Adrenal gland (tissue), 12 donors: ENCODE data around the gene LBH. TPM values are rescaled to one million over a fixed set of nuclear protein-coding genes. Genes with fewer than 3 reads are reported as not detected.

Source experiments
- DNase-seq, 7 donors: peaks; one replicate each; pipeline ENCODE4 v3.0.0-alpha.2; 2019 to 2020
- H3K27ac ChIP-seq, 5 donors: fragments of 200-600 bp; sonication (generic) in 4 of 5; 1 replicate in 3 of 5; 2 replicates in 2 of 5; pipeline versions ENCODE4 v1.5.1 to v1.8.0; 2016 to 2020; ENCODE audit warnings: mild to moderate bottlenecking in 1 of 5
- H3K27me3 ChIP-seq: fragments of 200-600 bp; 2 replicates; pipeline ENCODE4 v1.8.0; 2021
- H3K36me3 ChIP-seq, 2 donors: fragments of 200-600 bp; replicated peaks in 1 of 2; 1 replicate in 1 of 2; 2 replicates in 1 of 2; pipeline versions ENCODE4 v1.5.1 to v1.8.0; 2018 to 2022
- H3K4me1 ChIP-seq, 2 donors: fragments of 200-600 bp; replicated peaks in 1 of 2; 1 replicate in 1 of 2; 2 replicates in 1 of 2; pipeline versions ENCODE4 v1.5.1 to v1.8.0; 2018 to 2021
- H3K4me3 ChIP-seq, 4 donors: fragments of 200-600 bp; sonication (generic) in 3 of 4; one replicate each; pipeline ENCODE4 v1.5.1; 2016 to 2018
- H3K9me3 ChIP-seq, 3 donors: fragments of 200-600 bp; sonication (generic) in 1 of 3; replicated peaks in 1 of 3; 1 replicate in 2 of 3; 2 replicates in 1 of 3; pipeline versions ENCODE4 v1.5.1 to v1.8.0; 2016 to 2021
- CTCF ChIP-seq, 6 experiments: fragments of 450-650 bp in 4 of 6; fragments of 200-600 bp in 2 of 6; sonication (generic) in 1 of 6; IDR thresholded peaks; 1 replicate in 5 of 6; 2 replicates in 1 of 6; pipeline versions ENCODE4 v1.5.1 to v1.8.0; 2016 to 2021; ENCODE audit warnings: antibody characterized with exemption in 6 of 6, mild to moderate bottlenecking in 2 of 6, moderate library complexity in 1 of 6
- POLR2A ChIP-seq, 2 donors: fragments of 450-650 bp; IDR thresholded peaks; one replicate each; pipeline ENCODE4 v1.6.1; 2017; ENCODE audit warnings: antibody characterized with exemption in 2 of 2, mild to moderate bottlenecking in 2 of 2, moderate library complexity in 1 of 2
- WGBS, 4 donors: extraction: QIAGEN DNeasy Blood & Tissue Kit in 2 of 4; methylation state at CpG; one replicate each; pipeline versions ENCODE4 v1.1.5 to v1.1.7; 2013 to 2017; 5-methylcytosine and 5-hydroxymethylcytosine counted together
- intact Hi-C, 2 donors: fragments of 100-400 bp; cut with DNase I; formaldehyde crosslinking; loops; one replicate each; pipeline versions ENCODE4 v1.14.1 to v1.15.0; 2022 to 2023
- polyA plus RNA-seq, 3 donors: library from polyadenylated mRNA; stranded (reverse); fragments of 200-250 nt in 2 of 3; fragments of 350-450 nt in 1 of 3; fragmentation: Illumina TruSeq in 1 of 3; extraction: RNeasy Lipid Tissue Mini Kit (QIAGEN cat#74804) in 1 of 3; gene quantifications; one replicate each; pipeline ENCODE4 v1.2.3, GENCODE V29; 2013 to 2014
- small RNA-seq, 2 donors: library from RNA; depleted of rRNA; stranded (forward); fragments of <200 nt; gene quantifications; one replicate each; pipeline ENCODE3, GENCODE V24; 2016
- total RNA-seq, 9 donors: library from RNA; depleted of rRNA in 4 of 9; stranded (reverse); fragments of >200 nt in 4 of 9; fragments of 120-200 nt in 1 of 9; fragmentation: NEBNext Ultra II Directional in 1 of 9; extraction: Animal tissue kit (Norgen Biotek cat#: 25700) in 1 of 9; gene quantifications; one replicate each; pipeline versions ENCODE4 v1.1.0 to v1.2.4, GENCODE V29; 2013 to 2023
- donor health status: healthy with polysubstance abuse.
- donor health status: Bipolar disorder and iron deficiency.
- donor health status: DM: yes; HTN: yes; CAD: no.
- donor health status: DM: no; HTN: no; CAD: no.
- donor health status: DM: no; HTN: no; CAD: no.
- donor health status: DM: yes; HTN: yes; CAD: no.

The LBH gene
- total and polyA plus RNA-seq, 12 donors, result 7.6 to 76.4 (median 11.4) TPM

GRCh38 chr2:30308280-30308679, 76.9 kb downstream of the LBH start:
- Histone ChIP-seq H3K36me3 (no peaks in the 10 kb centered on the region), H3K27ac (no peak overlapping the region), H3K4me1 (no peaks in the 10 kb centered on the region), H3K9me3 (no peaks in the 10 kb centered on the region), H3K4me3 (no peak overlapping the region), H3K27me3 (no peaks in the 10 kb centered on the region)
- WGBS, 4 donors, result 94 to 99% (median 97%) methylated on average over 2 of the region's 2 CpGs
- TF ChIP-seq POLR2A (IDR thresholded peaks at IDR 0.05), result no peak
- no peak for TF ChIP-seq CTCF (IDR thresholded peaks at IDR 0.05)
- intact Hi-C loops, result no loop called here
- no peak for DNase-seq

Small RNA genes lying within 50 kb of the gene (small RNA-seq; reads per million reads assigned to genes)
- 0 reads per million in 2 donors for gene SNORA10B

Other genes starting within 250 kb of the LBH start
- gene YPEL5, start 84.5 kb upstream of the LBH start, total RNA-seq, result 100 to 1,000 TPM in 4 of 9 donors, 10 to 100 TPM in 5; 74.4 to 135 (median 88.8) TPM
- gene YPEL5, start 84.5 kb upstream of the LBH start, polyA plus RNA-seq, result 10 to 100 TPM; 58.5 to 85.0 (median 64.4) TPM
- 10 to 100 TPM; 11.7 to 23.0 (median 19.2) TPM for gene LCLAT1, start 215.7 kb downstream of the LBH start, total RNA-seq
- 10 to 100 TPM in 1 of 3 donors, 1 to 10 TPM in 2; 1.9 to 10.7 (median 2.4) TPM for gene LCLAT1, start 215.7 kb downstream of the LBH start, polyA plus RNA-seq